BE2C (cell line): ENCODE measurements around the gene MLLT10.
"Not testable (repeated sequence)": the region's sequence is repeated elsewhere in the genome, so short reads cannot be mapped to it uniquely, and the experiment has no call there.

Experiments used
- DNase-seq: peaks from one replicate; pipeline ENCODE4 v3.0.0-alpha.2; 2020
- H3K27me3 ChIP-seq: fragments of 250-450 bp; sonication (Bioruptor Pico); 2 replicates; pipeline ENCODE4 v1.5.1; 2020; ENCODE audit warnings: mild to moderate bottlenecking
- H3K36me3 ChIP-seq: fragments of 250-450 bp; sonication (Bioruptor Pico); 2 replicates; pipeline ENCODE4 v1.5.1; 2020; ENCODE audit warnings: mild to moderate bottlenecking
- H3K4me1 ChIP-seq: fragments of 250-450 bp; sonication (Bioruptor Pico); 2 replicates; pipeline ENCODE4 v1.5.1; 2020
- H3K4me3 ChIP-seq: 2 replicates; pipeline ENCODE4 v1.5.1; 2011; ENCODE audit warnings: low read depth, low read length
- H3K9me3 ChIP-seq: fragments of 250-450 bp; sonication (Bioruptor Pico); 2 replicates; pipeline ENCODE4 v1.5.1; 2020
- CTCF ChIP-seq: IDR thresholded peaks from 2 replicates; pipeline ENCODE4 v1.5.1; 2012; ENCODE audit warnings: mild to moderate bottlenecking, low read depth, low read length

MLLT10 gene

GRCh38 chr10:21628023-21628422 lies 94.0 kb downstream of the MLLT10 start:
- H3K9me3 ChIP-seq: no peaks in the 10 kb centered on the region
- H3K36me3 ChIP-seq: no peaks in the 10 kb centered on the region
- H3K27me3 ChIP-seq: no peaks in the 10 kb centered on the region
- no peak overlapping the region for H3K4me3 ChIP-seq
- H3K4me1 ChIP-seq: no peaks in the 10 kb centered on the region
- TF ChIP-seq CTCF: no peak
- DNase-seq: no peak

GRCh38 chr10:21628645-21629044 lies 94.6 kb downstream of the MLLT10 start:
- H3K4me3 ChIP-seq, H3K36me3 ChIP-seq, H3K27me3 ChIP-seq, H3K4me1 ChIP-seq, DNase-seq, H3K9me3 ChIP-seq: not testable (repeated sequence)

GRCh38 chr10:21634599-21635365 lies 100.8 kb downstream of the MLLT10 start:
- DNase-seq: no peak
- H3K36me3 ChIP-seq: no peaks in the 10 kb centered on the region
- TF ChIP-seq CTCF: no peak

GRCh38 chr10:21637795-21638194 lies 103.8 kb downstream of the MLLT10 start:
- Histone ChIP-seq H3K36me3 (no peaks in the 10 kb centered on the region), H3K4me3 (no peak overlapping the region), H3K4me1 (no peaks in the 10 kb centered on the region), H3K27me3 (no peaks in the 10 kb centered on the region), H3K9me3 (no peaks in the 10 kb centered on the region)
- DNase-seq: no peak
- no peak for TF ChIP-seq CTCF

More at GRCh38 chr10:21634599-21635365, 100.8 kb downstream of the MLLT10 start:
- no peak overlapping the region for H3K4me3 ChIP-seq
- no peaks in the 10 kb centered on the region for H3K9me3 ChIP-seq
- H3K4me1 ChIP-seq: no peaks in the 10 kb centered on the region
- no peaks in the 10 kb centered on the region for H3K27me3 ChIP-seq

- Histone ChIP-seq H3K4me1 (no peaks in the 10 kb centered on the region), H3K27me3 (no peaks in the 10 kb centered on the region), H3K36me3 (no peaks in the 10 kb centered on the region), H3K4me3 (no peak overlapping the region), H3K9me3 (no peaks in the 10 kb centered on the region)
- no peak for TF ChIP-seq CTCF
- no peak for DNase-seq
These were observed 104.6 kb downstream of the MLLT10 start for GRCh38 chr10:21638681-21639080.

- Histone ChIP-seq H3K4me3 (no peak overlapping the region), H3K9me3 (no peaks in the 10 kb centered on the region; the same call in 1 of the 2 replicates), H3K36me3 (peaks cover 7% of the 10 kb centered on the region), H3K4me1 (peaks cover 18% of the 10 kb centered on the region), H3K27me3 (no peaks in the 10 kb centered on the region)
- no peak for DNase-seq
- no peak for TF ChIP-seq CTCF
These were observed 114.0 kb downstream of the MLLT10 start for GRCh38 chr10:21648040-21648439.
